ENCODE data around the gene MKI67.

- TF ChIP-seq CTCF (optimal IDR thresholded peaks at IDR 0.05 in 1 of 3, IDR thresholded peaks at IDR 0.05 in 1 of 3, conservative IDR thresholded peaks at IDR 0.05 in 1 of 3; ENCODE audit: extremely low read depth in 1 of 3, insufficient read depth in 2 of 3, low read length in 3 of 3) (no peak), EZH2 (IDR thresholded peaks at IDR 0.05; ENCODE audit: low read length) (no peak)
Observed at GRCh38 chr10:128087146-128087883, 38.9 kb downstream of the MKI67 start.
